Epithelial cell of esophagus (primary cell): Measurements from ENCODE around the gene FAM204A.

Experiments
- DNase-seq: peaks from one replicate; pipeline ENCODE4 v3.0.0; 2010; ENCODE audit warnings: low read depth
- H3K4me3 ChIP-seq: 2 replicates; pipeline ENCODE4 v1.5.1; 2011; ENCODE audit warnings: mild to moderate bottlenecking, low read length, control low read depth
- CTCF ChIP-seq: IDR thresholded peaks from 2 replicates; pipeline ENCODE4 v1.5.1; 2011; ENCODE audit warnings: low read depth, mild to moderate bottlenecking, low read length, control low read depth, inconsistent platforms; ENCODE audit not compliant: insufficient read depth; ENCODE audit errors: missing control alignments

The FAM204A gene

GRCh38 chr10:118333871-118334270, 8.3 kb downstream of the FAM204A start:
- DNase-seq: peak; percentile 58
- no peak overlapping the region for H3K4me3 ChIP-seq
- no peak for TF ChIP-seq CTCF

GRCh38 chr10:118332948-118333710, 9.0 kb downstream of the FAM204A start:
- peak; percentile 59 for DNase-seq
- no peak for TF ChIP-seq CTCF
- H3K4me3 ChIP-seq: no peak overlapping the region

- H3K4me3 ChIP-seq: no peak overlapping the region
- DNase-seq: peak; percentile 8
- TF ChIP-seq CTCF: no peak
These were observed 9.9 kb downstream of the FAM204A start for GRCh38 chr10:118332236-118332635.

GRCh38 chr10:118330295-118331076, 11.6 kb downstream of the FAM204A start:
- H3K4me3 ChIP-seq: no peak overlapping the region
- DNase-seq: no peak
- no peak for TF ChIP-seq CTCF

- no peak overlapping the region for H3K4me3 ChIP-seq
- no peak for TF ChIP-seq CTCF
- no peak for DNase-seq
These were observed 18.0 kb downstream of the FAM204A start for GRCh38 chr10:118324140-118324539.

- no peak for TF ChIP-seq CTCF
- H3K4me3 ChIP-seq: no peak overlapping the region
- DNase-seq: no peak
These were observed 20.2 kb downstream of the FAM204A start for GRCh38 chr10:118321724-118322575.
